Nephron progenitor cell (in vitro differentiated cells): ENCODE data around the gene CHRNA4.

ENCODE experiments used
- DNase-seq: peaks from one replicate; pipeline ENCODE4 v3.0.0; 2021
- H3K27ac Mint-ChIP-seq: 2 replicates; pipeline ENCODE4 v1.8.0; 2021; ENCODE audit warnings: mild to moderate bottlenecking, moderate library complexity, mixed read lengths
- H3K27me3 Mint-ChIP-seq: 2 replicates; pipeline ENCODE4 v1.8.0; 2021; ENCODE audit warnings: mild to moderate bottlenecking, low read depth, mixed read lengths; ENCODE audit not compliant: poor library complexity
- H3K36me3 Mint-ChIP-seq: 2 replicates; pipeline ENCODE4 v1.8.0; 2021; ENCODE audit warnings: low read depth, mixed read lengths
- H3K4me1 Mint-ChIP-seq: 2 replicates; pipeline ENCODE4 v1.8.0; 2021; ENCODE audit warnings: mixed read lengths
- H3K4me3 Mint-ChIP-seq: 2 replicates; pipeline ENCODE4 v1.8.0; 2021; ENCODE audit warnings: mild to moderate bottlenecking, moderate library complexity, mixed read lengths
- H3K9me3 Mint-ChIP-seq: 2 replicates; pipeline ENCODE4 v1.8.0; 2021; ENCODE audit warnings: mild to moderate bottlenecking, moderate library complexity, mixed read lengths
- TF ChIP-seq, protein P1 (sequence below): fragments of 200-600 bp; sonication (generic); IDR thresholded peaks from 2 replicates; pipeline ENCODE4 v1.5.0; 2021; ENCODE audit warnings: antibody characterized with exemption

The CHRNA4 gene

DNA sequence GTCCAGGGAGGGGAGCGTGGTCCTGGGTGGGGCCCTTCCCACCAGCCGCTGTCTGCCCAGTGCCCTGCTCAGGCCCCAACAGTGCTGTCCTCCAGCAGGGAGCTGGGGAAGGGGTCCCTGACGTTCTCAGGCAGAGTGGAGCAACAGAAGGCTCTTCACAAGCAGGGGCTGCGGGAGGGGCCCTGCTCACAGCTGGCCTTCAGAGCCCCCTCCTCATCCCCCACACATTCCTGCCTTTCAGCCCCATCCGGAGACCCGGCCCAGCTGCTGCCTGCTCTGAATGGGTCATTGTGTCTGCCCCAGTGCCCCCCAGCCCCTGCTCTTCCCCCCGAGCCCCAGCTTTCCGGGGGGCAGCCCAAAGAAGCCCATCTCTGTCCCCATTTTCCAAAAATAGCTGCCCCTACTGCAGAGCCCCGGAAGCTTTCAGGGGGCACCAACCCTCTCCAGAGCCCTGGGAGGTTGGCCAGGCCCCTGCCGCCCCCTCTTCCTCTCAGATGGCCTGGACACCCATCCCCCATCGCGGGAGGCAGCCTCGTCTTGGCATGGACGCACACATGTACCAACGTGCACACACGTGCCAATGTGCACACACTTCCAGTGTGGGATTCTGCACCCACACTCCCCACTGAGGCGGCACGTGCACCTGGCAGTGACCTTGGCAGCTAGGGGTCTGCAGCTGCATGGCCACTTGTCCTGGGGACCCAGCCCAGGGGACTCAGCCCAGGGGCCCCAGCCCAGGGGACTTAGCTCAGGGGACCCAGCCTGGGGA is 64.4 kb downstream of the CHRNA4 start:
- no peak for DNase-seq
- TF ChIP-seq, protein P1, sequence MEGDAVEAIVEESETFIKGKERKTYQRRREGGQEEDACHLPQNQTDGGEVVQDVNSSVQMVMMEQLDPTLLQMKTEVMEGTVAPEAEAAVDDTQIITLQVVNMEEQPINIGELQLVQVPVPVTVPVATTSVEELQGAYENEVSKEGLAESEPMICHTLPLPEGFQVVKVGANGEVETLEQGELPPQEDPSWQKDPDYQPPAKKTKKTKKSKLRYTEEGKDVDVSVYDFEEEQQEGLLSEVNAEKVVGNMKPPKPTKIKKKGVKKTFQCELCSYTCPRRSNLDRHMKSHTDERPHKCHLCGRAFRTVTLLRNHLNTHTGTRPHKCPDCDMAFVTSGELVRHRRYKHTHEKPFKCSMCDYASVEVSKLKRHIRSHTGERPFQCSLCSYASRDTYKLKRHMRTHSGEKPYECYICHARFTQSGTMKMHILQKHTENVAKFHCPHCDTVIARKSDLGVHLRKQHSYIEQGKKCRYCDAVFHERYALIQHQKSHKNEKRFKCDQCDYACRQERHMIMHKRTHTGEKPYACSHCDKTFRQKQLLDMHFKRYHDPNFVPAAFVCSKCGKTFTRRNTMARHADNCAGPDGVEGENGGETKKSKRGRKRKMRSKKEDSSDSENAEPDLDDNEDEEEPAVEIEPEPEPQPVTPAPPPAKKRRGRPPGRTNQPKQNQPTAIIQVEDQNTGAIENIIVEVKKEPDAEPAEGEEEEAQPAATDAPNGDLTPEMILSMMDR, result no peak
- H3K9me3 Mint-ChIP-seq, result peaks cover 4% of the 10 kb centered on the region
- no peaks in the 10 kb centered on the region for H3K36me3 Mint-ChIP-seq
- peaks cover 5% of the 10 kb centered on the region for H3K4me1 Mint-ChIP-seq
- peaks cover 64% of the 10 kb centered on the region for H3K27me3 Mint-ChIP-seq
- H3K4me3 Mint-ChIP-seq, result no peak overlapping the region
- H3K27ac Mint-ChIP-seq, result no peak overlapping the region

DNA sequence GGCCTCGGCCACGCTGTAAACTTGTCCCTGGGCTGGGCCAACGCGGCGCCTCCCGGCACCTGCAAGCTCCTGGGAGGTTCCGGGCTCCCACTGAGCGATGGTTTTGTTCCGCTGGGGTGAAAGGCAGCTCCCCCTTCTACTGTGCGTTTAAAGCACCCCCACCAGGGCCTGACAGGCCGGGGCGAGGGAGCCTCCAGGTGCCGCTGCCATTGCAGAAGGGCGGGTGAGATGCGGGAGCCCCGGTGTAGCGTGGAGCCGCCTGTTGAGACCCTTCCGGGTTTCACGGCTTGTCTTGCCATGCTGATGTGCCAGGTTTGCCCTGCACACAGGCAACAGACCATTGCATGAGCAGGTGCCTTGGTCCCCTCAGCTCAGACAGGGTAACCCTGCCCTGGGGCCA is 65.3 kb downstream of the CHRNA4 start:
- Mint-ChIP-seq H3K27me3 (peaks cover 55% of the 10 kb centered on the region), H3K36me3 (no peaks in the 10 kb centered on the region), H3K4me1 (peaks cover 5% of the 10 kb centered on the region), H3K4me3 (no peak overlapping the region), H3K27ac (no peak overlapping the region), H3K9me3 (no peaks in the 10 kb centered on the region)
- no peak for DNase-seq
- TF ChIP-seq, protein P1, result no peak

DNA sequence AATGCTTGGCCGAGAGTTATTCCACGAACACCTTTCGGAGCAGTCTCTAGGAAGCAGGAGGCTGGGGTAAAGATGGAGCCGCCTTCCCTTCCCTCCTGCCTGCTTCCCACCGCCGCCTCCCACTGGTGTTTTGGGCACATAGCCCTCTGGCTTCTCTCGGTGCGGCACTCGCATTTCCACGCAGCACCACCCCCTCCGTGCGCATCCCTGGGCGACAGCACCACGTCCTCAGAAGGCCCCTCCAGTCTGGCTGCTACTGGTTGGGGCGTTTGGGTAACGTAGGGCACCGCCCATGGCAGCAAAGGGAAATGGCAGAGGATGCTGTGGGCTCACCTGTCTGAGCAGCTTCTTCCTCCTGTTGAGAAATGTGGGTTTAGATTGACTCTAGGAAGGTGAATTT is 65.7 kb downstream of the CHRNA4 start:
- Mint-ChIP-seq H3K36me3 (no peaks in the 10 kb centered on the region), H3K4me1 (peaks cover 5% of the 10 kb centered on the region), H3K27me3 (peaks cover 51% of the 10 kb centered on the region), H3K27ac (no peak overlapping the region), H3K4me3 (no peak overlapping the region), H3K9me3 (no peaks in the 10 kb centered on the region)
- TF ChIP-seq, protein P1, result no peak
- no peak for DNase-seq

GRCh38 chr20:63295018-63295417 is 66.1 kb downstream of the CHRNA4 start:
- no peaks in the 10 kb centered on the region for H3K36me3 Mint-ChIP-seq
- H3K4me1 Mint-ChIP-seq, result peaks cover 5% of the 10 kb centered on the region
- H3K9me3 Mint-ChIP-seq, result no peaks in the 10 kb centered on the region
- DNase-seq, result no peak
- H3K27ac Mint-ChIP-seq, result peak overlapping the region; percentile 39
- H3K27me3 Mint-ChIP-seq, result peaks cover 48% of the 10 kb centered on the region
- TF ChIP-seq, protein P1, result no peak
- H3K4me3 Mint-ChIP-seq, result no peak overlapping the region

DNA sequence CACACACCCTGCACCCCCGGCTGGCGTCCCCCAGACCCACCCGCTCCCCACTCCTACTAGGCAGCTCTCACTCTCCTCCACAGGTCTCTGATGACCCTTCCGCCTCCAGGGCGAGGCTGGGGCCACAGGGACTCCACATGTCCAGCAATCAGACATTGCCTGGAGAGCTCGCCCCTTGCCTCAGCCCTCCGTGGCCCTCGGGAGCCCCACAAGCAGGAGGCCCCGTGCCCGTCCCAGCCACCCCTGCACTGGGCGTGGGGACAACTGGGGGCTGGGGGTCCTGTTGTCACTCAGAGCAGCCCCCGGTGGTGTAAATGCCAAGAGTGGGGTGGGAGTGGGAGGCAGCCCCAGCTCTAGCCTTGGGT is 66.6 kb downstream of the CHRNA4 start:
- no peak for DNase-seq
- Mint-ChIP-seq H3K4me1 (peaks cover 5% of the 10 kb centered on the region), H3K9me3 (no peaks in the 10 kb centered on the region), H3K4me3 (no peak overlapping the region), H3K27ac (no peak overlapping the region), H3K27me3 (peaks cover 43% of the 10 kb centered on the region), H3K36me3 (no peaks in the 10 kb centered on the region)
- TF ChIP-seq, protein P1, result no peak
